NK-92 (cell line): Measurements from ENCODE around the gene OR2L8.

Source experiments
- DNase-seq: peaks from one replicate; lab custom pipeline; 2025; ENCODE audit not compliant: unreplicated experiment; lab: John Stamatoyannopoulos, UW

OR2L8 gene, protein sequence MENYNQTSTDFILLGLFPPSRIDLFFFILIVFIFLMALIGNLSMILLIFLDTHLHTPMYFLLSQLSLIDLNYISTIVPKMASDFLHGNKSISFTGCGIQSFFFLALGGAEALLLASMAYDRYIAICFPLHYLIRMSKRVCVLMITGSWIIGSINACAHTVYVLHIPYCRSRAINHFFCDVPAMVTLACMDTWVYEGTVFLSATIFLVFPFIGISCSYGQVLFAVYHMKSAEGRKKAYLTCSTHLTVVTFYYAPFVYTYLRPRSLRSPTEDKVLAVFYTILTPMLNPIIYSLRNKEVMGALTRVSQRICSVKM

DNA sequence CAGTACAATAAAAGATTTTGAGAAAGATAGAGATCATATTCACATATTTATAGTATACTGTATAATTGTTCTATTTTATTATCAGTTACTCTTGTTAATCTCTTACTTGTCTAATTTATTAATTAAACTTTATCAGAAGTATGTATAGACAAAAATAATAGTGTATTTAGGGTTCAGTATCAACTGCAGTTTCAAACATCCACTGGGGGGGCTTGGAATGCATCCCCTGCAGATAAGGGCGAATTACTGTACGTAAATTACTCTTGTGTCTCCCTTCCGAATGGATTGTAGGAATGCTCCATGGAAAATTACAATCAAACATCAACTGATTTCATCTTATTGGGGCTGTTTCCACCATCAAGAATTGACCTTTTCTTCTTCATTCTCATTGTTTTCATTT lies at the start of gene OR2L8:
Gene OR2L8 (plus strand): TSS at position 301 of the 400 bp plus-strand sequence. CDS start 0 bp downstream, at position 301.
- no peak for DNase-seq

DNA sequence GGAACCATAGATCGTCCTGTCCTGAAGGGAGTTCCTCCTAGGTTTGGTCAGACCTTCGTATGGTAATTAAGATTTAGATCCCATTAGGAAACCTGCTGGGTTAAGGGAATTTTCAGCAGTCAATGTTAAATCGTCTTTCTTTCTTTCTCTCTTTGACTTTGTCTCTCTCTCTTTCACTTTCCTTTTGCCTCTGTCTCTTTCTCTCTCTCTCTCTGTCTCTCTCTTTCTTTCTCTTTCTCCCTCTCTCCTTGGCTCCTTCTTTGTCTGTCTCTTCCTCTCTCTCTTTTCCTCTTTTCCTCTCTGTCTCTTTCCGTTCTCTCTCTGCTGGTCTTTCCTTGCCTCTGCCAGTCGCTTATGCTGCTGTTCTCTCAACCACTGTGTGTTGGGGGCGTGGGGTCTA lies 44.5 kb upstream of the OR2L8 start:
- DNase-seq: no peak

DNA sequence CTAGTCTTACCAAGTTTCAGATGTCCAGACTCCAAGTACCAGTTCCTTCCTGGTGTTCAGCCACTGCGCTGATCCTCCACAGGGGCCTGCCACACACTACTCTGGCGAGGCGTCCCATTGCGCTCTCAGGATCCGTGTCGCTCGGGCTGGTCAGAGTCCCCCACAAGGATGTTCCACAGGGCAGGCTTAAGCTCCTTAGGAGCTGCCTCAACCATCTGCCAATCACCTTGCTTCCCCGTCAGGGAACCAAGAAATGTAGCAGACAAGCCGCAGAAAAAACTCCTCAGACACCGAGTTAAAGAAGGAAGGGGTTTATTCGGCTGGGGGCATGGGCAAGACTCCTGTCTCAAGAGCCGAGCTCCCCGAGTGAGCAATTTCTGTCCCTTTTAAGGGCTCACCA lies 43.5 kb upstream of the OR2L8 start:
- no peak for DNase-seq

- no peak for DNase-seq
These were observed 42.7 kb upstream of the OR2L8 start for GRCh38 chr1:247905910-247906503.

DNA sequence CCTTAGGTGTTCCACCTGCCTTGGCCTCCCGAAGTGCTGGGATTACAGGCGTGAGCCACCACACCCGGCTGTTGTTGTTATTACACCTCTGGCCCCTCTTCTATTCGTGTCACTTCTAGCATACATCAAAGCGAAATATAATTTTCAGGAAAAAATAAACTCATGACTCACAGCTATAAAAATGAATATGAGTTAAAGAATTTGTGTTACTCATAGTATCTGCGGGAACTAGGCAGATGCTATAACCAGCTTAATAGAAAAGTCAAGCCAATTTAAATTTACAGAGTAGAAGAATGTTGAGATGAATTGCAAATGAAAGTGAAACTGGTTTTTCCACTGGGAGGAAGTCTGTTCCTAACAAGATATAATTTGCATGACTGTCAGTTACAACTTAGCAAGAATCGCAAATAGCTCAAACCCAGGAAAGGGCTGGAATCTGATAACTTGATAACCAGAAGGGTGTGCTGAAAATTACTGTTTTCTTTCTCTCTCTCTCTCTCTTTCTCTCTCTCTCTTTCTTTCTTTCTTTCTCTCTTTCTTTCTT lies 42.1 kb upstream of the OR2L8 start:
- DNase-seq: no peak

DNA sequence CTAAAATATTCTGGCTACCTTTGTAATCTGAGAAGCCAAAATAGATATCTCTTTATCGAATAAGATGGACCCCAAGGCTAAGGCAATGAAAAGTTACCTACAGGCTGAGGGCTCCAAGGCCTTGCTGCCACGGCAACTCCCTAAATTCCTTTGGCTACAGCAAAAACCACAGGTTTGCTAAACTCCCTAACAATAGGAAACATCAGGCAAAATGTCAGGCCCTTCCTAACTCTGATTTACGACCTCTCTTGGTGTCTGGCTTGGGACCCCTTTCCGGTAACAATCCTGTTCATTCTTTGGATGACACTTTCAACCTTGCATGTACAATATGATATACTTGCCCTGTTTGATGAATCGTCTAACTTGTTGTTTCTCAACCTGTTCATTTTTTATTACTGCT lies 39.9 kb upstream of the OR2L8 start:
- DNase-seq: no peak

- DNase-seq: no peak
These were observed 34.9 kb upstream of the OR2L8 start for GRCh38 chr1:247913786-247914185.

GRCh38 chr1:247914941-247915662 lies 33.6 kb upstream of the OR2L8 start:
- DNase-seq: no peak

GRCh38 chr1:247919952-247920351 lies 28.7 kb upstream of the OR2L8 start, which contains the start of gene OR2T8:
OR2T8 (plus strand) TSS chr1:247920252; CDS start chr1:247921018, 766 bp downstream.
- DNase-seq: no peak

DNA sequence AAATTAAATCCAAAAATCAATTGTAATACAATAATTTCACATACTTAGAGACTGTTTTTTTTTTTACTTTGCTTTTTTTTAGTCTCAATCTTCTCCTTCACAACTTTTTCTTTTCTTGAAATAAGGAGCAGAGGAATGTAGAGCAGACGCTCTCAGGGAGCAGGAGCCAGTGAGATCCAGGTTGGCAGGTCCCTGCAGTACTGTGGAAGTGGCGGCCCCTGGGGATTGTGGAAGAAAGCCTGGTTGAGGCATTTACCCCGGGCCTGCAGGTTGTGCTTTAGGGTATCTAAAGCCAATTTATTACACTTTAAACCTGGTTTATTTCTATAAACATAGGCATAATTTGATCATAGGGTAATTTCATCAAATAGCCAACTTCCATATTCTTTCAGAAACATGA lies 24.7 kb upstream of the OR2L8 start:
- DNase-seq: no peak

- no peak for DNase-seq
These were observed 23.8 kb upstream of the OR2L8 start, which contains the start of gene OR2AJ1 for GRCh38 chr1:247924868-247925267. OR2AJ1 (plus strand) TSS chr1:247924889; CDS start chr1:247933769, 8,880 bp downstream.

DNA sequence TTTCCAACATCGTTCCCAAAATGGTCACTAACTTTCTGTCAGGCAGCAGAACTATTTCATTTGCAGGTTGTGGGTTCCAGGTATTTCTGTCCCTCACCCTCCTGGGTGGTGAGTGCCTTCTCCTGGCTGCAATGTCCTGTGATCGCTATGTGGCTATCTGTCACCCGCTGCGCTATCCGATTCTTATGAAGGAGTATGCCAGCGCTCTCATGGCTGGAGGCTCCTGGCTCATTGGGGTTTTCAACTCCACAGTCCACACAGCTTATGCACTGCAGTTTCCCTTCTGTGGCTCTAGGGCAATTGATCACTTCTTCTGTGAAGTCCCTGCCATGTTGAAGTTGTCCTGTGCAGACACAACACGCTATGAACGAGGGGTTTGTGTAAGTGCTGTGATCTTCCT lies 14.7 kb upstream of the OR2L8 start:
- no peak for DNase-seq

DNA sequence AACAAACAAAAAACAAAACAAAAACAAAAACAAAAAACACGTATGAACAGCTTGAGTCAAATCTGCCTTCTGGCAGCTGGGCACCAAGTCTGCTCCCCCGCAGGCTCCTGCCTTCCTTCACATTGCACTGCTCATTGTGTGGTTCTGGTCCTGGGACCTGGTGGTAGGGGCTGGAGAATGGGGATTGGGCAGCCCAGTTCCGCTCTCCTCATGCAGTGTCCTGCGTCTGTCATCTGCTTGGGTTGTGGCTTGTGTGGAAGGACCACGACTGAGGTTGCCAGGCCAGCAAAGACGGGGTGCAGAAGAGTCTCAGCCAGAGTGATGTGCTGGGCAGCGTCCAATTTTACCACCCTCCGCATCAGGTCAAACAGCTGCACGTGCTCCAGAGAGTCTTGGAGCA lies 12.9 kb upstream of the OR2L8 start:
- DNase-seq: no peak

DNA sequence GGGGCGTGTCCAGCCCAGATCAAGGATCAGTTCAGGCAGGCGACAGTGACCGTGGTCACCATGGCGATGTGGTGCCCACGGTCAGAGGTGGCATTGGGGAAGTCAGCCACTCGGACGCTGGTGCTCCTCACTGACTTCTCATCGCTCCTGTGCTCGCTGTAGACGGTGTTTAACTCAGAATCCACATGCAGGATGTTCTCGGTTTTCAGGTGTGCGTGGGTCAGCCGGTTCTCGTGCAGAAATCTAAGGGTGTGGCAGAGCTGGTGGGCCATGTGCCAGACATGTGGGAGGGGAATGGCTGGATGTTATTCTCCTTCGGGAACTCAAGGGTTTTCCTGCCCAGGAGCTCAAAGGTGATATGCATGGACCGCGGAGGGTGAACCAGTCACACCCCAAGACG lies 12.2 kb upstream of the OR2L8 start:
- no peak for DNase-seq

DNA sequence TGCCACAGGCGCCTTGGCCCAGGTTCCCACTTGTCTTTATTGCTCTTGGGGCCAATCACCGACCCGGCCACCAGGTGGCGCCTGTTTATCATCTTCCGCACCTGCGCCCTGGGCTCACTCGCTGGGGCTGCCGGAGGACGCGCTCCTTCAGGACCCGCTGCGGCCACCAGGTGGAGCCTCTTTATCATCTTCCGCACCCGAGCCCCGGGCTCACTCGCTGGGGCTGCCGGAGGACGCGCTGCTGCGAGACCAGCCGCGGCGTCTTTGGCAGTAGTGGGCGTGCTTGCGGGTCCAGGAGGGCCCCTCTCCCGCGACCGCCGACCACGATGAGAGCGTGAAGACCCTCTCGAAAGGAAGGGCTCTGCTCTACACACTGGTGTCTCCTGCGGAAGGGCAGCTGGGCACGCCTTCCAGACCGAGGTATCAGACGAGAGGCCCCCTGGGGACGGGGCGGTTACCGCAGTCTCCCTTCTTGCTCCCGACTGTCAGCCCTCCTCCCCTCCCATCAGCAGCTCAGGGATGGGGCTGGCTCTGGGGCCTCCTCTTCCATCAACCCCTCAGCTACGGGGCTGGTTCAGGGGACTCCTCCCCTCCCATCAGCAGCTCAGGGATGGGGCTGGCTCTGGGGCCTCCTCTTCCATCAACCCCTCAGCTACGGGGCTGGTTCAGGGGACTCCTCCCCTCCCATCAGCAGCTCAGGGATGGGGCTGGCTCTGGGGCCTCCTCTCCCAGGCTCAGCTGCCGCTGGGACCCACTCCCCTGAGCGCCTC lies 11.5 kb upstream of the OR2L8 start:
- peak; percentile 47 for DNase-seq

GRCh38 chr1:247942624-247943023 lies 6.0 kb upstream of the OR2L8 start:
- DNase-seq: no peak

GRCh38 chr1:247953408-247953807 lies 4.8 kb downstream of the OR2L8 start:
- no peak for DNase-seq

GRCh38 chr1:247961791-247962190 lies 13.1 kb downstream of the OR2L8 start:
- no peak for DNase-seq

- no peak for DNase-seq
These were observed 14.4 kb downstream of the OR2L8 start for GRCh38 chr1:247962911-247963588.

DNA sequence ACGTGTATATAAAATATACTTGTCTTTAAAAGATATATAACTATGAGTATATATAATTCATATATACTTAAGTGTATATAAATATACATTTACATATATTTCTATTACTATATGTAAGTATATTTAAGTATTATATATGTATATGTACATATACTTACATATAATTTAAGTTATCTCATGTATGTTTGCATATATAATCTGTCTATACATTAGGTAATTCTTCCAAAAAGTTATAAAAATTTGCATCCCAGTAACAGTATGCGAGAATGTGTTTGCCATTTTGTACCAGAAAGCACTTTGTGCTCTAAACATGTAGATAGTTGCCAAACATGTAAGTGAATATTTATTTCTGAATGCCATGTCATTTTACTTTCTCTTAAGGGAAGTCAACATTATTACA lies 16.3 kb downstream of the OR2L8 start, which contains the start of gene OR2AK2:
Gene OR2AK2 (plus strand): TSS at position 301 of the 400 bp plus-strand sequence. CDS start 144 bp downstream, outside the sequence.
- DNase-seq: no peak
